SU-DHL-6 (cell line): ENCODE results near the gene SH3RF3.

ENCODE experiments used
- EZH2phosphoT487 ChIP-seq: fragments of 200-600 bp; sonication (generic), shearing (Covaris generic); conservative IDR thresholded peaks from 2 replicates; pipeline ENCODE4 v1.6.1; 2018; ENCODE audit warnings: mild to moderate bottlenecking, antibody characterized with exemption, low read length, moderate library complexity, mixed read lengths
- TF ChIP-seq, protein P1 (sequence below): fragments of 200-600 bp; sonication (generic); IDR thresholded peaks from one replicate; pipeline ENCODE4 v1.5.1; 2017; ENCODE audit warnings: antibody characterized with exemption, mild to moderate bottlenecking, low read length, moderate library complexity; ENCODE audit not compliant: insufficient read depth, poor library complexity, severe bottlenecking

GRCh38 chr2:109313343-109313742 lies 184.3 kb downstream of the SH3RF3 start:
- TF ChIP-seq, protein P1, sequence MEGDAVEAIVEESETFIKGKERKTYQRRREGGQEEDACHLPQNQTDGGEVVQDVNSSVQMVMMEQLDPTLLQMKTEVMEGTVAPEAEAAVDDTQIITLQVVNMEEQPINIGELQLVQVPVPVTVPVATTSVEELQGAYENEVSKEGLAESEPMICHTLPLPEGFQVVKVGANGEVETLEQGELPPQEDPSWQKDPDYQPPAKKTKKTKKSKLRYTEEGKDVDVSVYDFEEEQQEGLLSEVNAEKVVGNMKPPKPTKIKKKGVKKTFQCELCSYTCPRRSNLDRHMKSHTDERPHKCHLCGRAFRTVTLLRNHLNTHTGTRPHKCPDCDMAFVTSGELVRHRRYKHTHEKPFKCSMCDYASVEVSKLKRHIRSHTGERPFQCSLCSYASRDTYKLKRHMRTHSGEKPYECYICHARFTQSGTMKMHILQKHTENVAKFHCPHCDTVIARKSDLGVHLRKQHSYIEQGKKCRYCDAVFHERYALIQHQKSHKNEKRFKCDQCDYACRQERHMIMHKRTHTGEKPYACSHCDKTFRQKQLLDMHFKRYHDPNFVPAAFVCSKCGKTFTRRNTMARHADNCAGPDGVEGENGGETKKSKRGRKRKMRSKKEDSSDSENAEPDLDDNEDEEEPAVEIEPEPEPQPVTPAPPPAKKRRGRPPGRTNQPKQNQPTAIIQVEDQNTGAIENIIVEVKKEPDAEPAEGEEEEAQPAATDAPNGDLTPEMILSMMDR: no peak
- TF ChIP-seq EZH2phosphoT487: no peak
